ENCODE results near the gene ANKH. TPM values are rescaled to one million over a fixed set of nuclear protein-coding genes. Genes with fewer than 3 reads are reported as not detected.

ANKH gene
- total RNA-seq, 1 donor from 2014 or later: 0.19 TPM

DNA sequence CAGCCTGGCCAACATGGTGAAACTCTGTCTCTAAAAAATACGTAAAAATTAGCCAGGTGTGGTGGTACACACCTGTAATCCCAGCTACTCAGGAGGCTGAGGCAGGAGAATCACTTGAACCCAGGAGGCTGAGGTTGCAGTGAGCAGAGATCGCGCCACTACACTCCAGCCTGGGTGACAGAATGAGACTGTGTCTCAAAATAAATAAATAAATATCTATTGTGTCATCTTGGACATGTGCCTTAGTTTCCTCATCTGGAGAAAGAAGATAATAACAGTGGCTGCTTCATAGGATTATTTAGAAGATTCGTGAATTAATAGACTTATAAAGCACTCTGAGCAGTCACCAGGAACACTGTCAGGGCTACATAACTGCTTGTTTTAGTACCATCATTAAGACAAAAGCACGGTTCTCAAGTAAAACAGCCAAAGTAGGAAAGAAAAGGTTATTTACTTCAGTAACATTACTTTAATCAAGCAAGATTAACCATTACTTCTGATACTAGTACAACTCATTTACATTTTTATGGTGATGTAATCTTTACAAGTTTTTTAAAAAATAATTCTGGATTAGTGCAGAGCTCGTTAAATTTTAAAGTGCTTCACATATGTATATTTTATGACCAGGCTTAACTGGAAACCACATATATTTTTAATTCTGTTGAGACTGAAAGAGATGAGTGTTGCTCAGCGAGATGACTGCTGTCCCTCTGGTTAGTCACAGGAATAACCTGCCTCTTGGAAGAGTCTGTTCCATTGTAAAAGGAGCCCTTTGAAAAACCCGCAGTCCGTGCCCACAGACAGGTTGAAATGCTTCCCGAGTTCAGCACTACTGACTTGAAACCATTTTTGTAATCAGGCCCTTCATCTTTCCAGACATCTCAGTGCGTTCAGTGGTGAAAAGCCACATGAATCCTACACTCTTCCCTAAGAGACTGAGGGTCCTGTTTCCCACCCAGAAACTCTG, 36.7 kb downstream of the ANKH start:
- TF ChIP-seq, protein P1, sequence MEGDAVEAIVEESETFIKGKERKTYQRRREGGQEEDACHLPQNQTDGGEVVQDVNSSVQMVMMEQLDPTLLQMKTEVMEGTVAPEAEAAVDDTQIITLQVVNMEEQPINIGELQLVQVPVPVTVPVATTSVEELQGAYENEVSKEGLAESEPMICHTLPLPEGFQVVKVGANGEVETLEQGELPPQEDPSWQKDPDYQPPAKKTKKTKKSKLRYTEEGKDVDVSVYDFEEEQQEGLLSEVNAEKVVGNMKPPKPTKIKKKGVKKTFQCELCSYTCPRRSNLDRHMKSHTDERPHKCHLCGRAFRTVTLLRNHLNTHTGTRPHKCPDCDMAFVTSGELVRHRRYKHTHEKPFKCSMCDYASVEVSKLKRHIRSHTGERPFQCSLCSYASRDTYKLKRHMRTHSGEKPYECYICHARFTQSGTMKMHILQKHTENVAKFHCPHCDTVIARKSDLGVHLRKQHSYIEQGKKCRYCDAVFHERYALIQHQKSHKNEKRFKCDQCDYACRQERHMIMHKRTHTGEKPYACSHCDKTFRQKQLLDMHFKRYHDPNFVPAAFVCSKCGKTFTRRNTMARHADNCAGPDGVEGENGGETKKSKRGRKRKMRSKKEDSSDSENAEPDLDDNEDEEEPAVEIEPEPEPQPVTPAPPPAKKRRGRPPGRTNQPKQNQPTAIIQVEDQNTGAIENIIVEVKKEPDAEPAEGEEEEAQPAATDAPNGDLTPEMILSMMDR (IDR thresholded peaks at IDR 0.05): no peak
- H3K36me3 ChIP-seq: no peaks in the 10 kb centered on the region
- no peaks in the 10 kb centered on the region for H3K79me2 ChIP-seq (ENCODE audit: low read depth)
- peak overlapping the region; percentile 53 for H3K4me2 ChIP-seq
- peak overlapping the region; percentile 2 for H3K27ac ChIP-seq
- no peak for DNase-seq (ENCODE audit: low spot score)
- Mint-ChIP-seq H3K4me3 (no peak overlapping the region), H3K9me3 (no peaks in the 10 kb centered on the region), H3K27me3 (ENCODE audit: insufficient read depth, low read depth) (no peaks in the 10 kb centered on the region), H3K27ac (no peak overlapping the region), H3K36me3 (no peaks in the 10 kb centered on the region), H3K4me1 (no peaks in the 10 kb centered on the region)
- no peaks in the 10 kb centered on the region for H3K27me3 ChIP-seq
- H4K20me1 ChIP-seq (ENCODE audit: low read depth): no peaks in the 10 kb centered on the region
- H3K4me1 ChIP-seq: peaks cover 10% of the 10 kb centered on the region
- no peaks in the 10 kb centered on the region for H3K9me3 ChIP-seq (ENCODE audit: low read depth)
- no peak overlapping the region for H3K9ac ChIP-seq
- H3K4me3 ChIP-seq: no peak overlapping the region
- peaks cover 3% of the 10 kb centered on the region for H3F3A ChIP-seq (ENCODE audit: low read depth)
- peak overlapping the region; percentile 3 for H2AFZ ChIP-seq (replicated peaks)

DNA sequence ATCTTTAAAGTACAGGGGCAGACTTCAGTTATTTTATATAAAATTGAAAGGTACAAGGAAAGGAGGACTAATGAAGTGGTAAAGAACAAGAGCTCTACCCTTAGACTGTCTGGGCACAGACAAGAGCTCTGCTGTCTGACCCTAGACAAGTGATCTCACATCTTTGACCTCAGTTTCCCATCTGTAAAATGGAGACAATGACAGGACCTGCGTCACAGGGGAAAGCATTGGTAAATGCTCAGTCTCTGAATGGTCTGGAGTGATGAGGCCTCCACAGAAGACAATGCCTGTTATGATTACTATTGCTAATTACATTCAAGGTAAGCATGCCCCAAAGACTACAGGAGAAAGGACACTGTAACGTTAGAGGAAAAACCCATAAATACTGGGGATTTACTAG, 37.5 kb downstream of the ANKH start:
- TF ChIP-seq, protein P1 (IDR thresholded peaks at IDR 0.05): no peak
- TF ChIP-seq EZH2 (IDR thresholded peaks at IDR 0.05) (no peak), EZH2phosphoT487 (IDR thresholded peaks at IDR 0.05) (no peak)
- H3K4me2 ChIP-seq: no peak overlapping the region

DNA sequence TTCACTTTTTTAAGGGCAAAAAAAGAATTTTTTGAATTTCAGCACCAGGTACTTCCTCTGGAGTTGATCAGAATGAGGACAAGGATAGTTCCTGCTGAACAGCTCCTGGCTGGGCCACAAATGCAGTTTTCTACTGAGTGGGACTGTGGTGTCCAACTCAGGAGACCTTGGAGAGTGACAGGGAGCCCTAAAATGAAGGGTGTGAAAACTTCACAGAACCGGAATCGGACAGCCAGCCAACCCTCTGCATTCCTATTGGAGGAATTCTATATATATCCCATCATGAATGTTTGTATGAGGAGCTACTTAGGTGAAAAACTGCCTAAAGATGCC, 40.6 kb downstream of the ANKH start:
- no peak overlapping the region for H3K4me3 ChIP-seq
- H3K9me3 ChIP-seq (ENCODE audit: low read depth): no peaks in the 10 kb centered on the region
- peaks cover 10% of the 10 kb centered on the region for H3K4me1 ChIP-seq
- no peak overlapping the region for H3K9ac ChIP-seq
- no peaks in the 10 kb centered on the region for H3K27me3 ChIP-seq
- no peaks in the 10 kb centered on the region for H4K20me1 ChIP-seq (ENCODE audit: low read depth)
- Mint-ChIP-seq H3K4me1 (no peaks in the 10 kb centered on the region), H3K9me3 (no peaks in the 10 kb centered on the region), H3K4me3 (no peak overlapping the region), H3K27ac (no peak overlapping the region), H3K27me3 (ENCODE audit: insufficient read depth, low read depth) (no peaks in the 10 kb centered on the region), H3K36me3 (no peaks in the 10 kb centered on the region)
- no peak for DNase-seq (ENCODE audit: low spot score)
- no peak overlapping the region for H2AFZ ChIP-seq (replicated peaks)
- H3F3A ChIP-seq (ENCODE audit: low read depth): peaks cover 3% of the 10 kb centered on the region
- H3K4me2 ChIP-seq: no peak overlapping the region
- no peaks in the 10 kb centered on the region for H3K36me3 ChIP-seq
- no peaks in the 10 kb centered on the region for H3K79me2 ChIP-seq (ENCODE audit: low read depth)
- no peak overlapping the region for H3K27ac ChIP-seq
- TF ChIP-seq EZH2 (IDR thresholded peaks at IDR 0.05) (no peak), EZH2phosphoT487 (IDR thresholded peaks at IDR 0.05) (no peak)
- TF ChIP-seq, protein P1 (IDR thresholded peaks at IDR 0.05): no peak

More for the DNA sequence above, 37.5 kb downstream of the ANKH start:
- Histone ChIP-seq H2AFZ (replicated peaks) (no peak overlapping the region), H3K36me3 (no peaks in the 10 kb centered on the region), H4K20me1 (ENCODE audit: low read depth) (no peaks in the 10 kb centered on the region), H3K27ac (no peak overlapping the region), H3F3A (ENCODE audit: low read depth) (peaks cover 3% of the 10 kb centered on the region), H3K4me1 (peaks cover 10% of the 10 kb centered on the region), H3K9ac (no peak overlapping the region), H3K27me3 (no peaks in the 10 kb centered on the region), H3K4me3 (no peak overlapping the region), H3K9me3 (ENCODE audit: low read depth) (no peaks in the 10 kb centered on the region), H3K79me2 (ENCODE audit: low read depth) (no peaks in the 10 kb centered on the region)
- H3K4me1 Mint-ChIP-seq: no peaks in the 10 kb centered on the region
- no peaks in the 10 kb centered on the region for H3K9me3 Mint-ChIP-seq
- no peaks in the 10 kb centered on the region for H3K36me3 Mint-ChIP-seq
- no peak overlapping the region for H3K27ac Mint-ChIP-seq
- no peak overlapping the region for H3K4me3 Mint-ChIP-seq
- no peaks in the 10 kb centered on the region for H3K27me3 Mint-ChIP-seq (ENCODE audit: insufficient read depth, low read depth)
- no peak for DNase-seq (ENCODE audit: low spot score)

Measured in neural progenitor cell (in vitro differentiated cells).